GM12878 (cell line): ENCODE data around the gene CDH4. TPM values are rescaled to one million over a fixed set of nuclear protein-coding genes. Genes with fewer than 3 reads are reported as not detected.

ENCODE experiments used
- ATAC-seq: fragments of 200-7000 bp; cut with Tn5 transposase; 3 replicates; pipeline ENCODE4 v1.9.1; 2020; ENCODE audit warnings: mild to moderate bottlenecking, moderate library complexity
- BruUV-seq: library from RNA; stranded (reverse); fragments of 400-500 nt; replicated peaks from 2 replicates; lab custom pipeline; 2021; lab: Mats Ljungman, UMichigan
- CTCF ChIA-PET: fragments of 300-600 bp; sonication (Branson Sonifier 250); formaldehyde crosslinking; extraction: SDS; loops from one replicate; lab custom pipeline; 2021; ENCODE audit warnings: inconsistent platforms; lab: Yijun Ruan, JAX
- POLR2A ChIA-PET: fragments of 350-600 bp; formaldehyde crosslinking; extraction: SDS; loops from one replicate; lab custom pipeline; 2021; ENCODE audit warnings: inconsistent platforms; lab: Charles Lee
- RAD21 ChIA-PET: fragments of 300-600 bp; sonication (Branson Sonifier 250); formaldehyde crosslinking; loops from one replicate; lab custom pipeline; 2023; ENCODE audit warnings: antibody characterized with exemption; ENCODE audit not compliant: unreplicated experiment; lab: Charles Lee
- SMC1A ChIA-PET: fragments of 300-600 bp; sonication (Branson Sonifier 250); formaldehyde crosslinking; loops from one replicate; lab custom pipeline; 2023; ENCODE audit not compliant: unreplicated experiment, uncharacterized antibody; lab: Charles Lee
- DNase-seq: peaks from one replicate; pipeline ENCODE4 v3.0.0-alpha.2; 2011; ENCODE audit warnings: low read depth, low spot score
- FAIRE-seq: peaks from 3 replicates; lab custom pipeline; 2011; peaks lifted over from hg19 to GRCh38; lab: Jason Lieb, UNC
- H2AFZ ChIP-seq: 2 replicates; pipeline ENCODE4 v1.6.0; 2011; ENCODE audit warnings: low read depth, low read length, control low read depth; ENCODE audit not compliant: control insufficient read depth
- H3K27ac ChIP-seq: 2 replicates; pipeline ENCODE4 v1.5.1; 2011; ENCODE audit warnings: control low read depth; ENCODE audit not compliant: control insufficient read depth, insufficient read depth
- H3K27me3 ChIP-seq, 2 experiments: replicated peaks in 1 of 2; 2 replicates each; pipeline versions ENCODE4 v1.6.0 to v1.6.1; 2011; ENCODE audit warnings: low read length in 1 of 2; ENCODE audit not compliant: control insufficient read depth in 2 of 2, insufficient read depth in 2 of 2
- H3K36me3 ChIP-seq, 2 experiments: 2 replicates each; pipeline ENCODE4 v1.5.1; 2011; ENCODE audit warnings: low read length in 1 of 2; ENCODE audit not compliant: control insufficient read depth in 2 of 2, insufficient read depth in 2 of 2
- H3K4me1 ChIP-seq: 2 replicates; pipeline ENCODE4 v1.6.1; 2011; ENCODE audit warnings: mild to moderate bottlenecking, low read length, moderate library complexity, mixed read lengths; ENCODE audit not compliant: control insufficient read depth, insufficient read depth
- H3K4me2 ChIP-seq: 2 replicates; pipeline ENCODE4 v1.6.0; 2011; ENCODE audit warnings: control low read depth; ENCODE audit not compliant: control insufficient read depth, insufficient read depth
- H3K4me3 ChIP-seq: fragments of 200-600 bp; sonication (generic); 2 replicates; pipeline ENCODE4 v1.5.1; 2016
- H3K79me2 ChIP-seq: 2 replicates; pipeline ENCODE4 v1.6.0; 2011; ENCODE audit warnings: low read length; ENCODE audit not compliant: control insufficient read depth, insufficient read depth
- H3K9ac ChIP-seq: 2 replicates; pipeline ENCODE4 v1.8.0; 2011; ENCODE audit warnings: low read length, control low read depth, mixed read lengths; ENCODE audit not compliant: control insufficient read depth, insufficient read depth
- H3K9me3 ChIP-seq: replicated peaks from 3 replicates; pipeline ENCODE4 v1.5.1; 2011; ENCODE audit warnings: mild to moderate bottlenecking, low read length; ENCODE audit not compliant: control insufficient read depth, insufficient read depth
- H4K20me1 ChIP-seq: 2 replicates; pipeline ENCODE4 v1.6.0; 2011; ENCODE audit not compliant: control insufficient read depth, insufficient read depth
- FOXK2 ChIP-seq: fragments of 450-650 bp; IDR thresholded peaks from 2 replicates; pipeline ENCODE4 v1.6.1; 2017; ENCODE audit warnings: mild to moderate bottlenecking, moderate library complexity
- MLLT1 ChIP-seq: fragments of 450-650 bp; IDR thresholded peaks from 2 replicates; pipeline ENCODE4 v1.6.1; 2016; ENCODE audit warnings: mild to moderate bottlenecking
- WGBS: methylation state at CpG from one replicate; pipeline ENCODE4 v1.1.6; 2016; ENCODE audit warnings: low lambda C conversion rate; ENCODE audit not compliant: insufficient replicate concordance, insufficient coverage; ENCODE audit errors: missing lambda C conversion rate; 5-methylcytosine and 5-hydroxymethylcytosine counted together
- in situ Hi-C: fragments of 300-500 bp; cut with MboI; formaldehyde crosslinking; loops from 9 replicates; pipeline ENCODE4 v1.14.3; 2018; ENCODE audit warnings: mixed read lengths
- intact Hi-C: fragments of 100-400 bp; cut with micrococcal nuclease; formaldehyde crosslinking; loops from one replicate; pipeline ENCODE4 v1.14.2; 2022; ENCODE audit not compliant: unreplicated experiment
- polyA plus RNA-seq, 11 experiments: library from polyadenylated mRNA; depleted of rRNA in 4 of 11; unstranded in 6 of 11; stranded (reverse) in 5 of 11; fragments of >200 nt; fragmentation: Nextera tagmentation in 4 of 11; fragmentation: Illumina TruSeq in 1 of 11; extraction: Ambion mirVana in 4 of 11; extraction: Trizol in 1 of 11; gene quantifications; 1 replicate in 1 of 11; 2 replicates in 10 of 11; pipeline versions ENCODE4 v1.2.1 to v1.2.3, GENCODE V29; 2011 to 2016; ENCODE audit warnings: inconsistent platforms in 2 of 11, missing spikeins in 2 of 11, low read depth in 1 of 11
- total RNA-seq, 4 experiments: library from RNA; depleted of rRNA in 3 of 4; stranded (reverse); fragments of >200 nt in 3 of 4; fragmentation: Illumina TruSeq in 1 of 4; extraction: Trizol in 1 of 4; gene quantifications; 2 replicates each; pipeline versions ENCODE4 v1.2.1 to v1.2.3, GENCODE V29; 2013 to 2021

The CDH4 gene
- total and polyA plus RNA-seq, 10 of the 15 experiments (the other 5 are each of a cell fraction or from before 2014, with no cell fraction given), result not detected

- ChIA-PET CTCF (no interaction called here), SMC1A (no interaction called here), POLR2A (no interaction called here), RAD21 (no interaction called here)
- DNase-seq (no peak), ATAC-seq (no peak), FAIRE-seq (no peak)
- intact Hi-C loops, result no loop called here
- in situ Hi-C loops, result no loop called here
- BruUV-seq, result no TSS peak
- no peak for TF ChIP-seq FOXK2
- H3K9ac ChIP-seq, result no peak overlapping the region
- no peak overlapping the region for H3K4me2 ChIP-seq
- no peaks in the 10 kb centered on the region for H4K20me1 ChIP-seq
- H3K4me1 ChIP-seq, result no peaks in the 10 kb centered on the region
- H3K9me3 ChIP-seq, result no peaks in the 10 kb centered on the region
- no peaks in the 10 kb centered on the region for H3K79me2 ChIP-seq
- WGBS, result 22% methylated on average over 7 of the region's 7 CpGs
- no peaks in the 10 kb centered on the region for H3K36me3 ChIP-seq
- H2AFZ ChIP-seq, result no peak overlapping the region
- no peak overlapping the region for H3K27ac ChIP-seq
- H3K4me3 ChIP-seq, result no peak overlapping the region
- H3K27me3 ChIP-seq, result no peaks in the 10 kb centered on the region; a peak in 1 of 4 replicates
These were observed 428.0 kb downstream of the CDH4 start for GRCh38 chr20:61680096-61680495.

- Histone ChIP-seq H3K4me2 (no peak overlapping the region), H3K27ac (no peak overlapping the region), H3K36me3 (no peaks in the 10 kb centered on the region), H4K20me1 (no peaks in the 10 kb centered on the region), H2AFZ (no peak overlapping the region), H3K27me3 (no peaks in the 10 kb centered on the region; a peak in 1 of 4 replicates), H3K9ac (no peak overlapping the region), H3K9me3 (no peaks in the 10 kb centered on the region), H3K4me1 (no peaks in the 10 kb centered on the region), H3K4me3 (no peak overlapping the region), H3K79me2 (no peaks in the 10 kb centered on the region)
- ATAC-seq (no peak), DNase-seq (no peak), FAIRE-seq (no peak)
- in situ Hi-C loops (no loop called here), intact Hi-C loops (no loop called here)
- TF ChIP-seq MLLT1, result no peak
- RAD21 ChIA-PET, result no interaction called here
- BruUV-seq, result no TSS peak
- WGBS, result 15% methylated on average over 5 of the region's 5 CpGs
- POLR2A ChIA-PET, result no interaction called here
- CTCF ChIA-PET, result no interaction called here
- SMC1A ChIA-PET, result no interaction called here
These were observed 430.3 kb downstream of the CDH4 start for GRCh38 chr20:61682114-61682995.
